GM12801 (cell line): ENCODE data around the gene HID1.

Source experiments
- TF ChIP-seq, protein P1 (sequence below): IDR thresholded peaks from one replicate; pipeline ENCODE4 v1.5.1; 2011; ENCODE audit warnings: control low read depth; ENCODE audit not compliant: insufficient read length; ENCODE audit errors: extremely low read depth

The HID1 gene

DNA sequence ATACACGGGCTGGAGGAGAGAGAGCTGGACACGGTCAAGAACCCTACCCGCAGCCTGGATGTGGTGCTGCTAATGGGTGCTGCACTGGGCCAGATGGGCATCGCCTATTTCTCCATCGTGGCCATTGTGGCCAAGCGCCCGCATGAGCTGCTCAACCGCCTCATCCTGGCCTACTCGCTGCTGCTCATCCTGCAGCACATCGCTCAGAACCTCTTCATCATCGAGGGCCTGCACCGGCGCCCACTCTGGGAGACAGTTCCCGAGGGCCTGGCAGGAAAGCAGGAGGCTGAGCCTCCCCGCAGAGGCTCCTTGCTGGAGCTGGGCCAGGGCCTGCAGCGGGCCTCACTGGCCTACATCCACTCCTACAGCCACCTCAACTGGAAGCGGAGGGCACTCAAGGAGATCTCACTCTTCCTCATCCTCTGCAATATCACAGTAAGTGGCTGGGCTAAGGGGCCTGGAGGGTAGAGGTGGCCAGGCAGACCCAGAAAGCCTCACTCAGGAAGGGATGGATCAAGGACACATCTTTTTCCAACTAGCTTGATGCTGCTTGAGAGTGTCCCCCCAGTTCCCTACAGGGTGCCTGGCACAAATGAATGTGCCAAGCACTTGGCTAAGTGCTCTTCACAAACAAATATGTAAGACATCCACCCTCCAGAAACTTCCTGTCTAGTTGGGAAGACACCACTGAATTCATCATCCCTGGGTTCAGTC, 25.4 kb downstream of the HID1 start:
- TF ChIP-seq, protein P1, sequence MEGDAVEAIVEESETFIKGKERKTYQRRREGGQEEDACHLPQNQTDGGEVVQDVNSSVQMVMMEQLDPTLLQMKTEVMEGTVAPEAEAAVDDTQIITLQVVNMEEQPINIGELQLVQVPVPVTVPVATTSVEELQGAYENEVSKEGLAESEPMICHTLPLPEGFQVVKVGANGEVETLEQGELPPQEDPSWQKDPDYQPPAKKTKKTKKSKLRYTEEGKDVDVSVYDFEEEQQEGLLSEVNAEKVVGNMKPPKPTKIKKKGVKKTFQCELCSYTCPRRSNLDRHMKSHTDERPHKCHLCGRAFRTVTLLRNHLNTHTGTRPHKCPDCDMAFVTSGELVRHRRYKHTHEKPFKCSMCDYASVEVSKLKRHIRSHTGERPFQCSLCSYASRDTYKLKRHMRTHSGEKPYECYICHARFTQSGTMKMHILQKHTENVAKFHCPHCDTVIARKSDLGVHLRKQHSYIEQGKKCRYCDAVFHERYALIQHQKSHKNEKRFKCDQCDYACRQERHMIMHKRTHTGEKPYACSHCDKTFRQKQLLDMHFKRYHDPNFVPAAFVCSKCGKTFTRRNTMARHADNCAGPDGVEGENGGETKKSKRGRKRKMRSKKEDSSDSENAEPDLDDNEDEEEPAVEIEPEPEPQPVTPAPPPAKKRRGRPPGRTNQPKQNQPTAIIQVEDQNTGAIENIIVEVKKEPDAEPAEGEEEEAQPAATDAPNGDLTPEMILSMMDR = no peak

DNA sequence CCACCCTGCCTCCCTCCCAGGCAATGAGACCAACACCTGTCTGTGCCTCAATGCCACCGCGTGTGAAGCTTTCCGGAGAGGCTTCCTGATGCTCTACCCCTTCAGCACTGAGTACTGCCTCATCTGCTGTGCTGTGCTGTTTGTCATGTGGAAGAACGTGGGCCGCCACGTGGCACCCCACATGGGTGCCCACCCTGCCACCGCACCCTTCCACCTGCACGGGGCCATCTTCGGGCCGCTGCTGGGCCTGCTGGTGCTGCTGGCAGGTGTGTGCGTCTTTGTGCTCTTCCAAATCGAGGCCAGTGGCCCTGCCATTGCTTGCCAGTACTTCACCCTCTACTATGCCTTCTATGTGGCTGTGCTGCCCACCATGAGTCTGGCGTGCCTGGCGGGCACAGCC, 25.9 kb downstream of the HID1 start:
- TF ChIP-seq, protein P1 = no peak

GRCh38 chr17:74945543-74945942, 27.0 kb downstream of the HID1 start:
- TF ChIP-seq, protein P1 = no peak

DNA sequence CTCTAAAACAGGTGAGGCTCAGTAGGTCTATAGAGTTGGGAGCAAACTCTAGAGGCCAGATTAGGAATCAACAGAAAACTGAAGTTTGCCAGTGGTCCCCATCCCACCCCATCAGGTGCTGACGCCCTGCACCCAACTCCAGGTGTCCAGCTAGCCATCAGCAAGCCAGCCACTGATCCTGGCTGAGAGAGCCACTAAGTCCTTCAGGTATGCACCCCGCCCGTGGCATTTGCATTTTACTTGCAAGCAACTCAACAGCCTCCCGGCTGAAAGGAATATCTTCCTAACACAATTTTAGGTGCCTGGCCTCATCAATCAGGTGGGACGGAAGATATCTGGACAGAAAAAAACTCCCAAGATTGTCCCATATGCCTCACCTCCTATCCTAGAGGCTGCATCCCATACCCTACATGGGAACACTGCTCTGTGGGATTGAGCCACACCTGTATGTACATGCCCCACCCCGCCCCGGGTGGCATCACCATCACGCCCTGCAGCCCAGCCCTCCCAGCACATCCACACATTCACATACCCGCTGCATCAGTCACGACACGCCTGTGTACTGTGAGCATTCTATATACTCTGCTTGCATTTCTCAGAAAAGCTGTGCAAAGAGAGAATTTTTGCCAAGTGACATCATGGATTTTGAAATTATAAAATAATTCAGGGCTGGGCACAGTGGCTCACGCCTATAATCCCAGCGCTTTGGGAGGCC, 28.6 kb downstream of the HID1 start:
- TF ChIP-seq, protein P1 = no peak

GRCh38 chr17:74941128-74941725, 31.3 kb downstream of the HID1 start:
- TF ChIP-seq, protein P1 = no peak

DNA sequence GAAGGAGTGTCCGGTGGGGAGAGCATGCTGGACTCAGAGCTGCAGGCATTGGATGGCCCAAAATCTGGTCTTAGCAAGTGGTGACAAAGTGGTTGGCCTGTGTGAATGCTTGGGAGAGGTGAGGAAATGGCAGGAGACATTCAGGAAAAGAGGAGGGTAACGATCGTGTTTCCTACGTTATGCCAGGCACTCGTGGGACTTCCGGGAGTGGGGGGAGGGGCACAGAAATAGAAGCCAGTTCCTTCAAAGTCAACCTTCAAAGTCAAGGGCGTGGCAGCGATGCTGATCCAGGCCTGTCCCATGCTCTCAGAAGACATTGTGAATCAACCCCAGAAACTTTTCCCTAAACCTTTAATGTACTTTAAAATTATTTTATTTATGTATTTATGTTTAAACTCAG, 33.0 kb downstream of the HID1 start:
- TF ChIP-seq, protein P1 = no peak

- TF ChIP-seq, protein P1 = no peak
Measured at GRCh38 chr17:74938194-74938950, 34.2 kb downstream of the HID1 start.
